DMS153 (cell line): Measurements from ENCODE around the gene KLC4.
"Not testable (repeated sequence)": the region's sequence is repeated elsewhere in the genome, so short reads cannot be mapped to it uniquely, and the experiment has no call there.

Experiments used
- DNase-seq: peaks from one replicate; lab custom pipeline; 2025; lab: John Stamatoyannopoulos, UW

The KLC4 gene

DNA sequence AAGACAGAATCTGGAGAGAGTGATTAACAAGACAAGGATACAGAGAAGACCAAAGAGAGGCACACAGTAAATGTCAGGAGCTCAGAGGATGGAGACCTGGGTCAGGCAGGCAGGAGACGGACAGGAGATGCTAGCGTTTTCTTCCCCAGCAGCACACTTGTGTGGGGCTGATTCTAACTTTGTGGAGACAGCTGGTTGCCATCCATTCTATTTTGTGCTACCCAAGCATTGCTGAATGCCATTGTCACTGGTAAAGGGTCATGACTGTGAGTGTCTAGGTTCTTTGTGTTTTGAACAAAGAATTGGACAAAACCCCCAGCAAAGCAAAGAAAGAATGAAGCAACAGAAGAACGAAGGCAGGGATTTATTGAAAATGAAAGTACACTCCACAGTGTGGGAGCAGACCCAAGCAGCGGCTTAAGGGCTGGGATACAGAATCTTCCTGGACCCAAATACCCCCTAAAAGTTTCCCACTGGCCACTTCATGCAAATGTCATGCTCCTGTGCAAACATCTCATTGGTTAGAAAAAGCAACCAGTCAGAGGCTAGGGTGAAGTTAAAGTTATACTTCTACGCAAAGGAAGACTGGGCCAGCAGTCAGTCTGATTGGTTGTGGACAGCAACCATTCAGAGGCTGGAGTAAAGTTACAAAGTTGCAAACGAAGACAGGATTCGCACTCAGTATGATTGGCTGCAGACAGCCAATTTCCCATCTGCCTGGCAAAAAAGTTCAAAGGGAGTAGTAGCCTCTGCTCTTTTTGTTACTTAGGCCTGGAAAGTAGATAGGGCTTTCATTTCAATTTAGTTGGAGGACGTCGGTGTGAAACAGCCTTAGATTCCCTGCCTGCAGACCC, 34.2 kb downstream of the KLC4 start:
- DNase-seq = no peak

DNA sequence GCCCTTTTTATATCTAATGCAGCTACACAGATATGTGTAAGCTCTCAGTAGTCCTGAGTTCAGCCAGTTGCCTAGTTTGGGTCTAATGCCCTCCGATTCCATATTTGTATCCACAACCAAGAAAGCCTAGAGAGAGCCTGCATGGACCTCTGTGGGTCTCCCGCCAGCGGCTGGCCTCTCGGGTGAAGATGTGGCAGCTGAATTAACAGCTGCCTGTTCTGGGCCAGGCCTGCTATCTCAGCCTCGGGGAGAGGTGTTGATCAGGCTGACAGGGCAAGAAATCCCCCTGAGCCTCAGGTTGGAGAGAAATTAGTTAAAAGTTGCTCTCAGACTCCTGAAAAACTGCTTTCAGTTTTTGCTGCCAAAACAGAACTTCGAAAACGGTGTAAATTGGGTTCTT, 36.5 kb downstream of the KLC4 start:
- DNase-seq = no peak

DNA sequence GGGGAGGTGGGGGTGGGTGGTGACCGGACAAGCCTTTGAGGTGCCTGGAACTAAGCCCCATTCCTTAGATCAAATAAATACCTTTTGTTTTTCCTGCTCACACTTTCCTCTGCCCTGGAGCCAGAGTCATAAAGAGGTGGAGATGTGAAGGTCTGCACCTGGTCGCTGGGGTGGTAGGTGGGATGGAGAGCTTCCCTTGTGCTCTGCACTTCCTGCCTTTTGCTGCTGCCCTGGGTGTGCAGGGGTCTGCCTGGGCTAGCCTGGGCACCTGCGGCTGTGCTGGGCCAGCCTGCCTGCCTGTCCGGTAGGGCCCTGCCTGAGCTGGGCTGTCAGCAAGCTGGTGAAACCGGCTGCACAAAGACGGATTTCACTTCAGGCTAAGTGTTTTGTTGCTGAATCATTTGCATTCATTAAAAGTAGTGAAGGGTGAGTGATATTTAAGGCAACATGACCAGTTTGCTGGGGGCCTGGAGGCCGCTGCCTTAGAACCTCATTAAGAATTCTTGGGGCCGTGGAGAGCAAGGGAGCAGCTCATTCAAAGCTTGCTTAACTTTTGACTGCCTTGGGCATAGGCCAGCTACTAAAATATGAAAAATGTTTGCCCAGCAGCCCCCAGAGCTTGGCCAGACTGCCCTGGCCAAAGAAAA, 37.1 kb downstream of the KLC4 start:
- DNase-seq = no peak

DNA sequence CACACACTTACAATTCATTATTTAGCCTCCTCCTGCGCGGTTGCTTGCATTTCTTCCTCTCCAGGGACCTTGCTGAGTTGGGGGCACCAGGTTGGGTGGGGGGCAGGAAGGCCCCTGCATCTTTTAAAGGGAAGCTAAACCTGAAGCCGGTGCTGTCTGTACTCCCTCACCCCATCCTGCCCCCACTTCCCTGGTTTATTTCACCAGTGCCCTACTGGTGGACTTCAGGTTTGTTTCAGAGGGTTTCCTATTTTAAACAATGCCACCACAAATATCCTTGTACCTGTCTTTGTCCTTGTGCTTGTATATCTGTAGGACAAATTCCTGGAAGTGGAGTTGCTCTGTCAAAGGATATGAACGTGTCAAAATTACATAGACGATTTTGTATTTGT, 37.7 kb downstream of the KLC4 start:
- DNase-seq = no peak

DNA sequence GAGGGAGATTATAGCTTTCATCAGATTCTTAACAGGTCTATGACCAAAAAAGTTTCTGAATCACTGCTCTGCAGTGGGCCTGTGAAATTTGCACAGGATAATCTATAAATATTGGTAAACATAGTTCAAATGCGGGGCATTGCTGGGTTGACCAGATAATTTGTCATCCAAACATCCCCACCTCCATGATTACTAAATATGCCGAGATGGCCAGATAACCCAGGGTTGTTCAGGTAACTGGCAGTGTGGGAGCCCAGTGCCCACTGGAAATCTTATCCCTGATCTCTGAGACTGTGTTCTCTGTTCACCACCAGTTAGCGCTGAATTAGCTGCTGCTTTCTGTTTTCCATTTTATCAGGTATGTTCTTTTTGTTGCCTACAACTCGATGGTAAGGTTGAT, 38.1 kb downstream of the KLC4 start:
- DNase-seq = no peak

DNA sequence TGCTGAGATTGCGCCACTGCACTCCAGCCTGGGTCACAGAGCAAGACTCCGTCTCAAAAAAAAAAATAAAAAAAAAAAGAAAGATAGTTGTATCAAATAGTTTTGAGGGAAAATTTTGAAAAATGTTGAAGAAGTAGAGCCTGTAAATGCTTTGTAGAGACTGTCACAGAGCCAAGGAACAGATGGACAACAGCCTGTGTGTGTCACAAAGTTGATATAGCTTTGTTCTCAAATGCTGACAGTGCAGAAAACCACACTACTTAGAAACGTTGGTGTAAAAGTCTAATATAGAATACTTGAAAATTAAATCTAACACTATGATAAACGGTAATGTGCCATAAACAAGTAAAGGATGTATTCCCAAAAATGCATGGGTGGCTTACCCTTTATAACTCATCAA, 42.1 kb downstream of the KLC4 start:
- no peak for DNase-seq

DNA sequence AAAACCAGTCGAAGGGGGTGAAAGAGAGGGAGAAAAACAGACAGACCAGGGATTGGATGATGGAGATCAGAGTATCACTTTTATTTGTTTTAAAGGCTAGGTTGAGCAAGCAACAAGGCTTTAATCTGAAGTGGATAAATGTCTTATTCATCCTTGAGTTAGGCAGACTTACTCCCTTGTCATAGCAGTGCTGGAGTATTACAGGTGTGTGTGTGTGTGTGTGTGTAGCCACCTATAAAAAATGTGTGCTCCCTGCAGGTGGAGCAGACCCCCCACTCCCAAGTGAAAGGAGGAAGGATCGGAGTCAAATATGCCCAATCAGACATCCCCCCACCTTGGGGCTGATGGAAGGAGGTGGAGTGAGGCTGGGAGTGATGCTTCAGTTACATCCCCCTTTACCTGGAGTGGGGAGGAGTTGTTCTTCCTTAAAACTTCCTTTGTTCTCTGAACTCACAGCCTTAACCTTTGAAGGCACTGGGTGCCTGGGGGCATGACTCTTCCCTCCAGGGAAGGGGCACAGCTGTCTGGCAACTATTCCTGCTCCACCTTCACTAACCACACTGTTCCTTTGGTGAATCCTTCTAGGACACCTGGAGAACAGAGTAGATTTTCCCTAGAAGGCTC, 43.9 kb downstream of the KLC4 start:
- DNase-seq = no peak

DNA sequence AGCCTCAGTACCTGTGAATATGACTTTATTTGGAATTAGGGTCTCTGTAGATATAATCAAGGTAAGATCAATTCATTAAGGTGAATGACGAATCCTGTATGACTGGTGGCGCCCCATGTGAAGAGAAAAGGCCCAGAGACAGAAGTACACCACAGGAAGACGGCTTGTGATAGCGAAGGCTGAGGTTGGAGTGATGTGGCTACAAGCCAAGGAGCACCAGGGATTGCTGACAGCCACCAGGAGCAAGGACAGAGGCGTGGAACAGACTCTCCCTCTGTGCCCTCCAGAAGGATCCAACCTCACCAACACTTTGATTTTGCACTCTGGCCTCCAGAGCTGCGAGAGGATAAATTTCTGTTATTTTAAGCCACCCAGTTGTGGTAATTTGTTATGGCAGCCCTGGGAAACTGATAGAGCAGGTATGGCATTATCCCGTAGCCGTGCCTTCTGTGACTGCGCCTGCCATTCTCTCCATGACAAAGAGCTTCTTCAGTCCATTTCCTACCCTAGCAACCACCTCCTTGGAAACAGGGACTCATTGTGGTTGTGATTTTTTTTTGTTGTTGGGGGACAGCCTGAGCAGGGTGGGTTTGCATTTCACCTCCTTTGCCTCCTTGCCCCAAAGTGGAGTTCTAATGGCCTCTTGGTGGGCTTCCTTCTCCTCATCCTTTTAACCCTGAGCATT, 46.2 kb downstream of the KLC4 start:
- DNase-seq = no peak

DNA sequence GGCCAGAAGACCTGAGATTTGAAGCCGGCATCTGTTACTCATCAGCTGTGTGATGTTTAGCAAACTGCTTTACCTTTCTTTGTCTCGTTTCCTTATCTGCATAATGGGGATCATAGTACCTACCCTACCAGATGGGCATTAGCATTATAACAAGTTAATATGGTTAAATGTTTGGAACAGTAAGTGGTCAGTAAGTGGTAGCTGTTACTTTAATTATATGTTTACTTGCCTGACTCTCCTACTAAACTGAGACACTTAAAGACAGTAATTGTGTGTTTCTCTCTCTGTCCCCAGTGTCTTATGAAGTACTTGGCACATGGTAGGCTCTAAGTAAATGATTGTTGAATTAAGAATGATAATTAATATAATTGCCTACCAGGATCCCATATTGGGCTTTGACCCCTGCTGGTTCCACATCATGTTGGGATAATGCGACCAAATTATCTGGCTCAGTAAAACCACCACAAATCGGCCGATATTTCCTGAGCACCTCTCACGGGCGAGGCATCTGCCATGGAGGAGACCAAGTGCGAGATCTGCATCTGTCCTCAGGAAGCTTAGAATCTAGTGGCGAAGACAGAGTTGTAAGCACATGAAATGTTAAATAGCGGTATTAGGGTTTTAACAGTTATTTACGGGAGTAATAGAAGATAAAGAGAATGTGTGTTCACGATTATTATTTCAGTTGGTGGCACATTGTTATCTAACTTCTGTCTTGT, 48.1 kb downstream of the KLC4 start:
- no peak for DNase-seq

DNA sequence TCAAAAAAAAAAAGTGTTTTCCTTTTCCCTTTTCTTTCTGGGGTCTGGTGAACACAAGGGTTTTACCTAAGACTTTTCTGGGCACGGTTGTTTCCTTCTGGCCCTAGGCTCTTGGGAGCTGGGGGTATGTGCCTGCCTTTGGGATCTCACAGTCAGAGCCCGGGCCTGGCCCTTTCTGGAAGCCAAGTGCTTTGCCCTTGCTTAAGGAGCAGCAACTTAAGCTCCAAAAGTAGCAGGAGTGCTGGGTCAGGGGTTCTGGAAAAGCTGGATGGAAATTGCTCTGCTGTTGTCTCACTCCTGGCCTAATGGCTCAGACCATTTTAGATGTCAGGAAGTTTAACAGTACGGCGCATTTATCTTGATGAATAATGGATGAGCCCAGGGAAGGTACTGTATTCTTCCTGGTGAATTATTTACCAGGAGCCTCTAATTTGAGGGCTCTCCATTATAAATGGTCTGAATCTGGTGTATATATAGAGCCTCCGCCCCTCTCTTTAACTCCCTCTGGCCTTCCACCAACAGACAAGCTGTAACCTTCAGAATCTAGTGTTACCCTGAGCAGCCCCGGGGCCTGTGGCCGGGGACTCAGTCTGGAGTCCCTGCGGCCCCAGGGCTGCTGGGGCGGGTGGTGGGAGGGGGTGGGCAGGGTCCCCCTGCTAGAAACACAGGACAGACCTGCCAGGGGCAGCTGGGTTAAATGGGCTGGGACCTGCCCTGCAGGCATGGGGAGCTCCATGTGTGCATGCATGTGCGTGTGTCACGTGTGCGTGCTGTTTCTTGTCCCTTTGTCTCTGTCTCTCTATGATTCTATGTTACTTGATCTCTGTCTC, 54.2 kb downstream of the KLC4 start:
- DNase-seq = peak; percentile 59

DNA sequence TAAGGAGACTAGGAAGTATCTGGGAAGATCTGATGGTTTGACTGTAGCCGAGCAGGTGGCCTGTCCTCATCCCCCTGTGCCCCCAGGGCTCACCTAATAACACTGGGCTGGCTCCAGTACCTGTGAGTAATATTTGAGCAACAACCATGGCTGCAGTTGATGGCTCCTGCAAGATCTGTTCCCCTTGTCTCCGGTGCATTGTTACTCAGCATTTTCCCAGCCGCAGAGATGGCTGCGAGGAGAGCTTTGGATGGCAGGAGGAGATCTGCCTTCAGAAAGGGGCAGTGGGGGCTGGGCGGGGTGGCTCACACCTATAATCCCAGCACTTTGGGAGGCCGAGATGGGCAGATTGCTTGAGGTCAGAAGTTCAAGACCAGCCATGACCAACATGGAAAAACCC, 55.9 kb downstream of the KLC4 start:
- no peak for DNase-seq

DNA sequence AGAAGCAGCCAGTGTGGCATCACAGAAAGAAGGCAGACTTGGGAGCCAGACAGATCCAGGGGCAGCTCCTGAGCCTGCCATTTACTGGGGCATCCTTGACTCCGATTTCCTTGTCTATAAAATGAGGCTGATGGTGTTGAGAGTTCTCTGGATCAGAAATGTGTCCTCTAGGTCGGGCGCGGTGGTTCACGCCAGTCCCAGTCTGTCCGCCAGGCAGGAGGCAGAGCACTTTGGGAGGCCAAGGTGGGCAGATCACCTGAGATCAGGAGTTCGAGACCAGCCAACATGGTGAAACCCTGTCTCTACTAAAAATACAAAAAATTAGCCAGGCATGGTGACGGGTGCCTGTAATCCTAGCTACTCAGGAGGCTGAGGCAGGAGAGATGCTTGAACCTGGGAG, 58.0 kb downstream of the KLC4 start:
- DNase-seq = not testable (repeated sequence)

DNA sequence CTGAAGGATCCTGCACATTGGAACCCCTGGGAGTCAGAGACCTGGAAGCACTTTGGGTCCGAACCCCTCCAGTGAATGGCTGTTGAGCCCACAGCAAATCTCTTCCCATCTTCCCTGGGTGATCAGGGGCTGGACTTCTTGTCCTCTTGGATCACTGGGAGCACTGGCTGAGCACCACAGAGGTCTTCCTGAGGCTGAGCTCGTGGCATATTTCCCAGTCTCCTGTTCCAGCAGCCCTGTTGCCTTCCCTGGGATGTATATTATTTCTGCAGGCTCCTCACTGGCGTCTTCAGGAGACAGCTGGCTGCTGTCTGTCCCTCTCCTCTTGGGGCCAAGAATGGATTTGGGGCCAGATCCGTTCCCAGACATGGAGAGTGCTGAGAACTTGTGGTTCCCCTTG, 60.1 kb downstream of the KLC4 start:
- no peak for DNase-seq

DNA sequence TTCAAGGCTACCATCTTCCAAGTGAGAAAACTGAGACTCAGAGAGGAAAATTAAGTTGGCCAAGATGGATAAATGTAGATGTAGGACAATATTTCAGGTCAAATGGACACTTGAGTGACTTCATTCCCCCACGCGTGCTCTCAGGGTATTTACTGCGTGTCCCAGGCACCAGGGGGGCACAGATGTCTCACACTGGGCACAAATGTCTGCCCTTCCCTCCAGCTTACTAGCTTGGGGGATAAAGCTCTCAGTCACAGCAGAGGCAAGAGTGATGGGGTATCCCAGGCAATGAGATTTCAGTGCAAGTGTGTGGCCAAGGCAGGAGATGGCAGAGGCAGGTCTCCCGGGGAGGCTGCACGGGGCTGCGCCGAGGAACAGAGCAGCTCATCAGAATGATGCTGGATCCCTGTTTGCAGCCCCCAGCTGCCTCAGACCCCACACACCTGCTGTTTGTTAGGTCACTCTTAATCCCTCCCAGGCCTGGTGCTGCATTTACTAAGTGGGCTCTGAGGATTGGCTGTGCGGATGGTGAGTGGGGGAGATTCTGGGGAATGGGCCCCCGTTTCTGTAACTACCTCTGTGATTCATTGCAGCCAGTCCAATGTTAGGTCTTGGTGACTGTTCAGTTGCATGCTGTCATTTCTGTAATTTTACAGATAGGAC, 60.8 kb downstream of the KLC4 start:
- DNase-seq = no peak

DNA sequence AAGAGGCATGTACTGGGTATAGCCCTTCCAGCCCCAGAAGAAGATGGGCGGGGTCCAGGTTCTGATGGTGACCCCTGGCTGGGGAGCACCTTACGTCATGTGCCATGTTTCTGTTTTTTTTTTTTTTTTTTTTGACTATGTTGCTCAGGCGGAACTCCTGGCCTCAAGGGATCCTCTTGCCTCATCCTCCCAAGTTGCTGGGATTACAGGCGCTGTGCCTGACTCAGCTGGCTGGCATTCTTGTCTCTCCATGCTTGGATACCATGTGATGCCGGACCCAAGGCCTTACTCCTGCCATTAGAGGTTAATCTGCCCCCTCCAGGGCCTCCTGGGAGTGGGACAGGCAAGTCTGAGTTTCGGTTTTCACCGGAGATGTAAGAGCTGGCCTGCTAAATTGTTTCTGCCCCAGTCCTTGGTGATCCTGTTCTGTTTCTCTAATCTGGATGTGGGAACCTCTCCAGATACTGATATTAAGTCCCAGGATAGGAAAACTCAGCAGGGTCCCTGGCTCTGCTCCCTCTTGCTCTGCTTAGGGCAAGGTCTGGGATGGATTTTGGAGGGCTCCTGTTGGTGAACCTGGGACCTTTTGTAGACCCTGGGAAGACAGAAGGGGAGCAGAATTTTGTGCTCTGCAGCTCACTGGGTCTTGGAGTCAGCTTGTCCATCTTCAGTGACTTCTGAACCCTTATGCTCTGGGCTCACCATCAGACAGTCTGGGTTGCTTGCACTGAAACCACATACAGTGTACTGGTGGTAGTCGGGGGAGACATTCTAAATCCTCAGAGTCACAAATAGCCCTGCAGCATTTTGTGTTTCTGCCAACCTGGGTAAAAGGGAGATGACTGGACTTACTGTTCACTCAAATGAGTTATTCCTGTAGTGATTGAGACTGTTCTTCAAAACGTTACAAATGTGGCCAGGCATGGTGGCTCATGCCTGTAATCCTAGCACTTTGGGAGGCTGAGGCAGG, 61.8 kb downstream of the KLC4 start:
- DNase-seq = no peak

DNA sequence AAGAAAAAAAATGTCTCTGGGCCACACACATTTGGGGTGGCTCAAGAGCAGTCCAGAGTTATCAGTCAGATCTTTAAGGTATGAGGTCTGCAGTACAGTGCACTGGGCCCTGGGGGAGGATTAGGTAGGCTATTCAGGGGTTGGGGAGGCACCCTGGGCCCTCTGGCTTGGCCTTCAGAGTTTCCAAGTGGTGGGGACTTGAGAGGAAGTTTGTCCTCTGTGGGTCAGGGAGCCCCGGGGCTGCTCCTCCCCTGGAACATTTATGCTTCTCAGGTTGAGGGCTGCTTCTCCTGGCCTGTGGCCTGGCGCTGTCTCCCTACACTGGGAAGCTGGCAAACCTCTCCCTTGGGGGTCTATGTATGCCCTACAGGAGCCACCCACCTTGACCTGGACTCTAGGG, 62.7 kb downstream of the KLC4 start:
- no peak for DNase-seq

DNA sequence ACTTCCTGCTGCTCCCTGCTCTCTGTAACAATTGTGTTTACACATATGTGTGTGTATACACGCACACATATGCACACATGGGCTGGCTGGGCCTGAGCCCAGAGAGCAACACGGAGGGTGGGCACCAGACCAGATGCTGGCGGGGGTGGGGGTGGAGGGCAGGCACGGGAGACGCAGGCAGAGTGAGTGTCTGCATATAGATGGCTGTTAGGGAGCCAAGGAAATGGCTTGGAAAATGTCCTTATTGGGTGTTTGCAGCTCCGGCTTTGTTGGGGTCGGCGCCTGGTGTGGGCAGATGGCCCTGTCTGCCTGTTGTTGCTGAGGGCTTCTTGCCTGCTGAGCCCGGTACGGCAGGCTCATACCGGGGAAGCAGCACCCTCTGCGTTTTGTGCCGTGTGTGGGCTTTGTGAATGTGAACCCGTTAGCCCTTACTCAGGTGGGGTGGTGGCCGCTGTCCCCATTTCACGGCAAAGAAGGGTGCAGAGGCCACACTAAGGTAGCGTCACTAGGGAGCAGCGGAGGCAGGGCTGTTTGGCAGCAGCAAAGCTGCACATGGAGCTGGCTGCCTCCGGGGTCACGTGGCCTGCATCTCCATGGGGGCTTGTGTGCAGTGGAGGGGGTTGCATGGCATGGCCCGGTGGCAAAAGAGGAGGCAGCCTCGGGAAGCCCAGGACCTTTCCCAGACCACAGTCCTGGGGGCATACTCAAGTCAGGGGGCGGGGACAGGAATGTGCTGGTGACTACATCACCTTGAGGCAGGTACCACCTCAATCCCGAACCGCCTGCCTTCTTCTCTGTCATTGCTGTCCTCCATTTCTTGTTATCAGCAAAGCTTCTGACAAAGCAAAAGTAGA, 64.3 kb downstream of the KLC4 start:
- DNase-seq = no peak

DNA sequence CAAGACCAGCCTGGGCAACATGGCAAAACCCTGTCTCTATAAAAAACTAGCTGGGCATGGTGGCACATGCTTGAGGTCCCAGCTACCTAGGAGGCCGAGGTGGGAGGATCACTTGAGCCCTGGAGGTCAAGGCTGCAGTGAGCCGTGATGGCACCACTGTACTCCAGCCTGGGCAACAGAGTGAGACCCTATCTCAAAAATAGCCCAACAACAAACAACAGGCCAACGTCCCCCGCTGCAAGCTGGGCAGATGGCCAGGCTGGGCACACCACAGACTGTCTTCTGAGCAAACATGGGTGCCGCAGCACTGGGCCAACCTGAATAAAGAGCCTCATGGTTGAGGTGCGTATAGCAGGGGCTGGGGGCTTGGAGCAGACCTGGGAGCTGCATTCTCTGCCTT, 65.0 kb downstream of the KLC4 start:
- DNase-seq = no peak
